H1 (cell line): ENCODE measurements around the gene AP2B1. TPM values are rescaled to one million over a fixed set of nuclear protein-coding genes. Genes with fewer than 3 reads are reported as not detected.

Experiments
- CTCF ChIA-PET: fragments of 300-600 bp; sonication (Branson Sonifier 250); formaldehyde crosslinking; loops from one replicate; lab custom pipeline; 2021; ENCODE audit not compliant: partially characterized antibody; lab: Charles Lee
- POLR2A ChIA-PET: fragments of 300-600 bp; sonication (Branson Sonifier 250); formaldehyde crosslinking; loops from one replicate; lab custom pipeline; 2021; ENCODE audit warnings: inconsistent platforms; ENCODE audit not compliant: partially characterized antibody; lab: Charles Lee
- DNase-seq, 2 experiments: peaks; one replicate each; pipeline versions ENCODE4 v3.0.0 to v3.0.0-alpha.2; 2010 to 2022; ENCODE audit warnings: low spot score in 2 of 2, low read depth in 1 of 2, mixed read lengths in 1 of 2
- FAIRE-seq: peaks from 2 replicates; lab custom pipeline; 2011; peaks lifted over from hg19 to GRCh38; lab: Jason Lieb, UNC
- H2AFZ ChIP-seq: 2 replicates; pipeline ENCODE4 v1.8.1; 2012; ENCODE audit warnings: low read length, inconsistent platforms
- H2AK5ac ChIP-seq: 2 replicates; pipeline ENCODE4 v1.6.1; 2013; ENCODE audit warnings: low read depth, low read length
- H2BK120ac ChIP-seq: replicated peaks from 2 replicates; pipeline ENCODE3; 2013; ENCODE audit warnings: low read depth, low read length, inconsistent platforms
- H2BK12ac ChIP-seq: 2 replicates; pipeline ENCODE4 v1.6.1; 2013; ENCODE audit warnings: low read depth, low read length
- H2BK15ac ChIP-seq: 2 replicates; pipeline ENCODE4 v1.6.1; 2013; ENCODE audit warnings: low read length
- H2BK20ac ChIP-seq: 2 replicates; pipeline ENCODE4 v1.6.1; 2013; ENCODE audit warnings: low read length
- H2BK5ac ChIP-seq: 2 replicates; pipeline ENCODE4 v1.6.1; 2013; ENCODE audit warnings: low read depth, low read length
- H3K14ac ChIP-seq: 2 replicates; pipeline ENCODE4 v1.6.1; 2013; ENCODE audit warnings: inconsistent platforms; ENCODE audit not compliant: insufficient read length
- H3K18ac ChIP-seq: 2 replicates; pipeline ENCODE4 v1.6.1; 2013; ENCODE audit warnings: low read length; ENCODE audit errors: extremely low read depth
- H3K23ac ChIP-seq: 2 replicates; pipeline ENCODE4 v1.6.1; 2013; ENCODE audit warnings: inconsistent platforms; ENCODE audit not compliant: insufficient read length
- H3K23me2 ChIP-seq: 2 replicates; pipeline ENCODE4 v1.6.1; 2013; ENCODE audit warnings: low read depth, low read length
- H3K27ac ChIP-seq: 2 replicates; pipeline ENCODE4 v1.6.1; 2011; ENCODE audit warnings: low read depth, low read length, inconsistent platforms
- H3K27me3 ChIP-seq, 4 experiments: replicated peaks in 1 of 4; 1 replicate in 1 of 4; 2 replicates in 3 of 4; pipeline versions ENCODE4 v1.6.1 to v1.8.1; 2011 to 2013; ENCODE audit warnings: low read length in 3 of 4, mild to moderate bottlenecking in 3 of 4, inconsistent platforms in 2 of 4, mixed read lengths in 2 of 4, moderate library complexity in 1 of 4; ENCODE audit not compliant: control insufficient read depth in 3 of 4, insufficient read depth in 3 of 4; ENCODE audit errors: extremely low read depth in 1 of 4
- H3K36me3 ChIP-seq, 4 experiments: 2 replicates each; pipeline versions ENCODE4 v1.6.1 to v1.8.1; 2011 to 2013; ENCODE audit warnings: mild to moderate bottlenecking in 4 of 4, low read length in 3 of 4, moderate library complexity in 2 of 4, control low read depth in 1 of 4, inconsistent platforms in 1 of 4; ENCODE audit not compliant: insufficient read depth in 4 of 4, control insufficient read depth in 2 of 4
- H3K4ac ChIP-seq: replicated peaks from 2 replicates; pipeline ENCODE3; 2013; ENCODE audit warnings: low read length, low read depth, mixed read lengths, inconsistent platforms; ENCODE audit not compliant: insufficient read length
- H3K4me1 ChIP-seq, 4 experiments: replicated peaks in 1 of 4; 1 replicate in 1 of 4; 2 replicates in 3 of 4; pipeline versions ENCODE4 v1.6.1 to v1.8.1; 2011 to 2013; ENCODE audit warnings: low read length in 3 of 4, inconsistent platforms in 2 of 4, mixed read lengths in 1 of 4; ENCODE audit not compliant: insufficient read depth in 4 of 4, control insufficient read depth in 3 of 4
- H3K4me2 ChIP-seq, 2 experiments: 2 replicates each; pipeline versions ENCODE4 v1.6.1 to v1.8.1; 2011 to 2013; ENCODE audit warnings: low read depth in 2 of 2, low read length in 2 of 2, control low read depth in 1 of 2, inconsistent platforms in 1 of 2, mild to moderate bottlenecking in 1 of 2; ENCODE audit not compliant: insufficient read depth in 1 of 2
- H3K4me3 ChIP-seq, 4 experiments: fragments of 200-600, 300-600 bp in 1 of 4; sonication (generic), shearing (Covaris generic), sonication (Bioruptor Twin) in 1 of 4; 2 replicates each; pipeline versions ENCODE4 v1.5.1 to v1.8.1; 2011 to 2016; ENCODE audit warnings: low read length in 4 of 4, low read depth in 3 of 4, control low read depth in 2 of 4, inconsistent platforms in 2 of 4, mild to moderate bottlenecking in 2 of 4, mixed read lengths in 1 of 4, moderate library complexity in 1 of 4; ENCODE audit not compliant: insufficient read depth in 2 of 4; ENCODE audit errors: extremely low read depth in 1 of 4
- H3K56ac ChIP-seq: replicated peaks from 2 replicates; pipeline ENCODE3; 2013; ENCODE audit warnings: low read depth, mild to moderate bottlenecking, mixed read lengths, low read length, inconsistent platforms; ENCODE audit not compliant: insufficient read length
- H3K79me1 ChIP-seq: 2 replicates; pipeline ENCODE4 v1.6.1; 2013; ENCODE audit warnings: low read depth, low read length, control low read depth
- H3K79me2 ChIP-seq, 2 experiments: 2 replicates each; pipeline versions ENCODE4 v1.6.1 to v1.8.1; 2012 to 2013; ENCODE audit warnings: low read length in 2 of 2, mild to moderate bottlenecking in 2 of 2, inconsistent platforms in 1 of 2; ENCODE audit not compliant: insufficient read depth in 2 of 2, control insufficient read depth in 1 of 2
- H3K9ac ChIP-seq, 4 experiments: replicated peaks in 1 of 4; 1 replicate in 1 of 4; 2 replicates in 3 of 4; pipeline versions ENCODE4 v1.6.1 to v1.8.1; 2011 to 2013; ENCODE audit warnings: low read depth in 3 of 4, low read length in 3 of 4, control low read depth in 2 of 4, mild to moderate bottlenecking in 2 of 4, moderate library complexity in 2 of 4, inconsistent platforms in 1 of 4; ENCODE audit errors: extremely low read depth in 1 of 4
- H3K9me3 ChIP-seq, 2 experiments: 2 replicates each; pipeline versions ENCODE4 v1.6.1 to v1.8.1; 2012 to 2013; ENCODE audit warnings: mild to moderate bottlenecking in 2 of 2, moderate library complexity in 2 of 2, control low read depth in 1 of 2, inconsistent platforms in 1 of 2, low read depth in 1 of 2, low read length in 1 of 2, mixed read lengths in 1 of 2; ENCODE audit not compliant: insufficient read depth in 2 of 2
- H4K20me1 ChIP-seq, 2 experiments: replicated peaks in 1 of 2; 2 replicates each; pipeline versions ENCODE3 to v1.8.1; 2011 to 2013; ENCODE audit warnings: inconsistent platforms in 2 of 2, low read length in 2 of 2, mild to moderate bottlenecking in 1 of 2; ENCODE audit not compliant: insufficient read depth in 2 of 2, control insufficient read depth in 1 of 2
- H4K5ac ChIP-seq: 2 replicates; pipeline ENCODE4 v1.6.1; 2013; ENCODE audit warnings: low read length, low read depth, mixed read lengths, inconsistent platforms; ENCODE audit not compliant: insufficient read length
- H4K8ac ChIP-seq: 2 replicates; pipeline ENCODE4 v1.8.0; 2013; ENCODE audit warnings: mild to moderate bottlenecking, moderate library complexity, low read length, inconsistent platforms; ENCODE audit not compliant: insufficient read depth; ENCODE audit errors: extremely low read depth
- H4K91ac ChIP-seq: replicated peaks from 2 replicates; pipeline ENCODE3; 2013; ENCODE audit warnings: low read length, mixed read lengths, inconsistent platforms; ENCODE audit not compliant: insufficient read length
- BACH1 ChIP-seq: IDR thresholded peaks from 2 replicates; pipeline ENCODE4 v1.6.1; 2012; ENCODE audit warnings: low read length, improper control_type of control experiment
- GTF2F1 ChIP-seq: IDR thresholded peaks from 2 replicates; pipeline ENCODE4 v1.6.1; 2012; ENCODE audit warnings: low read depth, low read length, improper control_type of control experiment, borderline replicate concordance
- KDM1A ChIP-seq: fragments of 200-600, 300-600 bp; sonication (generic); IDR thresholded peaks from 2 replicates; pipeline ENCODE4 v1.7.1; 2016; ENCODE audit warnings: mild to moderate bottlenecking, low read length, borderline replicate concordance
- KDM5A ChIP-seq: fragments of 200-600 bp; IDR thresholded peaks from 2 replicates; pipeline ENCODE4 v1.7.1; 2012; ENCODE audit warnings: mild to moderate bottlenecking, low read length, inconsistent platforms, mixed read lengths
- SIN3A ChIP-seq, 2 experiments: IDR thresholded peaks in 1 of 2; conservative IDR thresholded peaks in 1 of 2; 2 replicates each; pipeline ENCODE4 v1.6.1; 2011 to 2012; ENCODE audit warnings: low read length in 2 of 2, improper control_type of control experiment in 1 of 2, low read depth in 1 of 2, mild to moderate bottlenecking in 1 of 2
- ZNF274 ChIP-seq: IDR thresholded peaks from 2 replicates; pipeline ENCODE4 v1.7.0; 2012; ENCODE audit warnings: low read length, borderline replicate concordance; ENCODE audit errors: extremely low read depth
- WGBS, 2 experiments: shearing (Covaris generic) in 1 of 2; methylation state at CpG; one replicate each; pipeline versions ENCODE4 v1.1.6 to v1.1.7; 2013 to 2015; ENCODE audit warnings: low lambda C conversion rate in 2 of 2, mixed read lengths in 2 of 2, inconsistent platforms in 1 of 2, low coverage in 1 of 2, missing lambda C conversion rate in 1 of 2; ENCODE audit not compliant: insufficient replicate concordance in 2 of 2, insufficient coverage in 1 of 2, insufficient read length in 1 of 2; ENCODE audit errors: extremely low coverage in 1 of 2, missing lambda C conversion rate in 1 of 2; 5-methylcytosine and 5-hydroxymethylcytosine counted together
- polyA plus RNA-seq, 7 experiments: library from polyadenylated mRNA; depleted of rRNA in 3 of 7; stranded (reverse) in 5 of 7; unstranded in 2 of 7; fragments of >200 nt in 5 of 7; fragments of 200-250 nt in 2 of 7; gene quantifications; 1 replicate in 5 of 7; 2 replicates in 1 of 7; 4 replicates in 1 of 7; pipeline versions ENCODE4 v1.2.1 to v1.2.3, GENCODE V29; 2011 to 2013; ENCODE audit warnings: missing spikeins in 2 of 7, mixed read lengths in 2 of 7
- total RNA-seq: library from RNA; stranded (reverse); fragmentation: NEBNext Ultra II Directional; extraction: Animal tissue kit (Norgen Biotek cat#: 25700); gene quantifications from 2 replicates; pipeline ENCODE4 v1.2.1, GENCODE V29; 2021
- TF ChIP-seq, protein P1 (sequence below): IDR thresholded peaks from 2 replicates; pipeline ENCODE4 v1.6.1; 2012; ENCODE audit warnings: inconsistent platforms

Gene AP2B1
- total and polyA plus RNA-seq, 2 of the 8 experiments (the other 6 are each of a cell fraction or from before 2014, with no cell fraction given): 95.5 to 199 TPM

DNA sequence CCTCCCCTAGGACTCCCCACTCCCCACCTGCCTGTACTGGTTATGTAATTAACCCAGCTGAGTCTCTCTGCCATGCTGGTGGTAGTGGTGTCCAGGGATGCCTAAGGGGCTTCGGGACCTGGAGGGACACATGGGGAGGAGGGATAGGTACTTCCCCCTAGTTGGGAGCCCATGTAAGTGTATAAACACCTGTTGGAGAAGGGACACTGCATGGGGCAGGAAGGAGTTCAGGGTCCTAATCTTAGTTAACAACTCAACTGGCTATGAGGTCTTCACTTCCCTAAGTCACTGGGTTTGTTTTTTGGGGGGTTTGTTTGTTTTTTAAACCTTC, 145.6 kb downstream of the AP2B1 start:
- Histone ChIP-seq H4K91ac (no peak overlapping the region), H3K9ac (no peak overlapping the region), H4K5ac (no peak overlapping the region), H3K23ac (no peak overlapping the region), H3K4me2 (peak overlapping the region; percentile 78 to 98), H3K4me1 (peaks cover 7 to 26% (median 8%) of the 10 kb centered on the region in 4 experiments; a peak in 6 of 7 replicates), H4K20me1 (peaks cover 5 to 13% of the 10 kb centered on the region in 2 experiments), H2AK5ac (no peak overlapping the region), H3K27ac (no peak overlapping the region), H3K79me1 (peaks cover 2% of the 10 kb centered on the region; the same call in 1 of the 2 replicates), H4K8ac (no peak overlapping the region), H2BK12ac (no peak overlapping the region), H2BK5ac (no peak overlapping the region), H2BK20ac (no peak overlapping the region), H3K36me3 (no peaks in the 10 kb centered on the region), H2AFZ (no peak overlapping the region), H3K18ac (no peak overlapping the region), H3K4me3 (peak overlapping the region; percentile 67 to 85 (median 78); a peak in 7 of 8 replicates), H3K79me2 (no peaks in the 10 kb centered on the region), H2BK120ac (no peak overlapping the region), H3K4ac (no peak overlapping the region), H3K56ac (no peak overlapping the region), H3K14ac (no peak overlapping the region), H3K9me3 (no peaks in the 10 kb centered on the region), H2BK15ac (no peak overlapping the region), H3K23me2 (peaks cover 9% of the 10 kb centered on the region; the same call in 1 of the 2 replicates), H3K27me3 (peaks cover 0 to 10% (median 5%) of the 10 kb centered on the region in 4 experiments; a peak in 4 of 7 replicates)
- ChIA-PET CTCF (interaction anchor here (0.6 to 9.8 kb wide), 5 partner anchors 13 to 120 kb away, joined by 3 to 45 read pairs (median 3); no protein-coding TSS in a partner anchor), POLR2A (interaction anchor here (0.6 to 3.7 kb wide), 6 partner anchors 9 to 142 kb away, joined by 3 to 16 read pairs (median 4); partner anchors contain the start of gene TAF15)
- DNase-seq (no peak), FAIRE-seq (no peak)
- 86% methylated on average over 1 of the region's 1 CpG; no CpG with 5 or more reads in 1 of the 2 experiments for WGBS, 2 experiments
- no peak for TF ChIP-seq GTF2F1
- no peak for TF ChIP-seq BACH1
- TF ChIP-seq SIN3A (conservative IDR thresholded peaks at IDR 0.05 in 1 of 2, IDR thresholded peaks at IDR 0.05 in 1 of 2; ENCODE audit: low read depth in 1 of 2, low read length in 2 of 2): no peak
- no peak for TF ChIP-seq KDM1A
- TF ChIP-seq, protein P1, sequence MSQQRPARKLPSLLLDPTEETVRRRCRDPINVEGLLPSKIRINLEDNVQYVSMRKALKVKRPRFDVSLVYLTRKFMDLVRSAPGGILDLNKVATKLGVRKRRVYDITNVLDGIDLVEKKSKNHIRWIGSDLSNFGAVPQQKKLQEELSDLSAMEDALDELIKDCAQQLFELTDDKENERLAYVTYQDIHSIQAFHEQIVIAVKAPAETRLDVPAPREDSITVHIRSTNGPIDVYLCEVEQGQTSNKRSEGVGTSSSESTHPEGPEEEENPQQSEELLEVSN: no peak
- no peak for TF ChIP-seq ZNF274
- no peak for TF ChIP-seq KDM5A
